GM23338 (cell line): Measurements from ENCODE around the gene IGFBP7. TPM values are rescaled to one million over a fixed set of nuclear protein-coding genes. Genes with fewer than 3 reads are reported as not detected.

Experiments
- ATAC-seq: fragments of 200-7000 bp; cut with Tn5 transposase; 3 replicates; pipeline ENCODE4 v1.9.1; 2020
- DNase-seq: peaks from one replicate; pipeline ENCODE4 v3.0.0-alpha.2; 2015; ENCODE audit warnings: low spot score
- H2AFZ ChIP-seq: fragments of 200-600 bp; sonication (generic); 2 replicates; pipeline ENCODE4 v1.8.0; 2016; ENCODE audit warnings: antibody characterized with exemption, mild to moderate bottlenecking, moderate library complexity
- H3F3A ChIP-seq: fragments of 200-600 bp; sonication (generic); replicated peaks from 2 replicates; pipeline ENCODE4 v1.8.0; 2017; ENCODE audit warnings: antibody characterized with exemption, mixed run types, low read depth
- H3K27ac ChIP-seq: fragments of 200-600 bp; sonication (generic); 2 replicates; pipeline ENCODE4 v1.6.1; 2016; ENCODE audit warnings: low read depth
- H3K27me3 ChIP-seq: fragments of 200-600 bp; sonication (generic); 2 replicates; pipeline ENCODE4 v1.8.0; 2016; ENCODE audit warnings: mild to moderate bottlenecking, mixed run types, moderate library complexity; ENCODE audit not compliant: insufficient read depth
- H3K36me3 ChIP-seq: fragments of 200-600 bp; sonication (generic); 2 replicates; pipeline ENCODE4 v1.8.0; 2016; ENCODE audit warnings: mild to moderate bottlenecking; ENCODE audit not compliant: insufficient read depth
- H3K4me1 ChIP-seq: fragments of 200-600 bp; sonication (generic); 2 replicates; pipeline ENCODE4 v1.8.0; 2016; ENCODE audit warnings: mild to moderate bottlenecking, moderate library complexity; ENCODE audit not compliant: insufficient read depth
- H3K4me2 ChIP-seq: fragments of 200-600 bp; sonication (generic); 2 replicates; pipeline ENCODE4 v1.7.1; 2017; ENCODE audit warnings: mixed run types
- H3K4me3 ChIP-seq: fragments of 200-600 bp; sonication (generic); 2 replicates; pipeline ENCODE4 v1.6.1; 2016; ENCODE audit warnings: mixed run types
- H3K79me2 ChIP-seq: fragments of 200-600 bp; sonication (generic); replicated peaks from 2 replicates; pipeline ENCODE4 v1.8.0; 2017; ENCODE audit warnings: mild to moderate bottlenecking; ENCODE audit not compliant: insufficient read depth
- H3K9me2 ChIP-seq: fragments of 200-600 bp; sonication (generic); 2 replicates; pipeline ENCODE4 v1.8.0; 2017; ENCODE audit not compliant: insufficient read depth
- H4K20me1 ChIP-seq: fragments of 200-600 bp; sonication (generic); replicated peaks from 2 replicates; pipeline ENCODE4 v1.8.0; 2017; ENCODE audit warnings: mild to moderate bottlenecking; ENCODE audit not compliant: insufficient read depth
- H3K27ac Mint-ChIP-seq: 2 replicates; pipeline ENCODE4 v1.8.0; 2020; ENCODE audit warnings: inconsistent platforms, mild to moderate bottlenecking, moderate library complexity, mixed read lengths
- H3K27me3 Mint-ChIP-seq: 3 replicates; pipeline ENCODE4 v1.8.0; 2022; ENCODE audit warnings: low read depth, mild to moderate bottlenecking, moderate library complexity, mixed read lengths, inconsistent platforms; ENCODE audit not compliant: insufficient read depth, poor library complexity
- H3K36me3 Mint-ChIP-seq: 3 replicates; pipeline ENCODE4 v1.8.0; 2021; ENCODE audit warnings: low read depth, mild to moderate bottlenecking, inconsistent platforms, moderate library complexity, mixed read lengths
- H3K4me1 Mint-ChIP-seq: 3 replicates; pipeline ENCODE4 v1.8.0; 2020; ENCODE audit warnings: mild to moderate bottlenecking, inconsistent platforms, mixed read lengths
- H3K4me3 Mint-ChIP-seq: 3 replicates; pipeline ENCODE4 v1.8.0; 2021; ENCODE audit warnings: moderate library complexity, mild to moderate bottlenecking, inconsistent platforms, mixed read lengths
- H3K9me3 Mint-ChIP-seq: 3 replicates; pipeline ENCODE4 v1.8.0; 2020; ENCODE audit warnings: moderate library complexity, mild to moderate bottlenecking, inconsistent platforms, mixed read lengths
- CREB1 ChIP-seq: fragments of 250-450 bp; sonication (Bioruptor Pico); IDR thresholded peaks from 2 replicates; pipeline ENCODE4 v1.5.0; 2020; ENCODE audit warnings: low read depth, mild to moderate bottlenecking, moderate library complexity
- JUNB ChIP-seq: IDR thresholded peaks from one replicate; pipeline ENCODE4 v1.6.1; 2016; ENCODE audit warnings: antibody characterized with exemption; ENCODE audit not compliant: unreplicated experiment
- STAT1 ChIP-seq: IDR thresholded peaks from one replicate; pipeline ENCODE4 v1.6.1; 2016; ENCODE audit warnings: antibody characterized with exemption; ENCODE audit not compliant: unreplicated experiment
- ZNF114 ChIP-seq: fragments of 250-450 bp; sonication (Bioruptor Pico); IDR thresholded peaks from 2 replicates; pipeline ENCODE4 v1.5.0; 2020; ENCODE audit warnings: mild to moderate bottlenecking, moderate library complexity
- ZNF331 ChIP-seq: fragments of 250-450 bp; sonication (Bioruptor Pico); IDR thresholded peaks from 2 replicates; pipeline ENCODE4 v1.5.0; 2020; ENCODE audit warnings: low read depth, mild to moderate bottlenecking, moderate library complexity
- polyA plus RNA-seq: library from polyadenylated mRNA; unstranded; fragments of >200 nt; fragmentation: Nextera tagmentation; extraction: Ambion mirVana; gene quantifications from 2 replicates; pipeline ENCODE4 v1.2.1, GENCODE V29; 2016
- total RNA-seq: library from RNA; depleted of rRNA; stranded (reverse); fragments of >200 nt; shearing (Covaris generic); gene quantifications from 2 replicates; pipeline ENCODE4 v1.2.3, GENCODE V29; 2014
- TF ChIP-seq, protein P1 (sequence below), 2 experiments: fragments of 200-600 bp in 1 of 2; sonication (generic) in 1 of 2; conservative IDR thresholded peaks; 2 replicates each; pipeline versions ENCODE4 v1.5.1 to v1.6.1; 2016 to 2017; ENCODE audit warnings: antibody characterized with exemption in 2 of 2, low read depth in 2 of 2, mild to moderate bottlenecking in 2 of 2, moderate library complexity in 1 of 2
- TF ChIP-seq, protein P2 (sequence below): IDR thresholded peaks from one replicate; pipeline ENCODE4 v1.6.1; 2018; ENCODE audit warnings: antibody characterized with exemption; ENCODE audit not compliant: unreplicated experiment

IGFBP7 gene
- total and polyA plus RNA-seq, 2 experiments from 2014 or later = 0.49 to 7.9 TPM

DNA sequence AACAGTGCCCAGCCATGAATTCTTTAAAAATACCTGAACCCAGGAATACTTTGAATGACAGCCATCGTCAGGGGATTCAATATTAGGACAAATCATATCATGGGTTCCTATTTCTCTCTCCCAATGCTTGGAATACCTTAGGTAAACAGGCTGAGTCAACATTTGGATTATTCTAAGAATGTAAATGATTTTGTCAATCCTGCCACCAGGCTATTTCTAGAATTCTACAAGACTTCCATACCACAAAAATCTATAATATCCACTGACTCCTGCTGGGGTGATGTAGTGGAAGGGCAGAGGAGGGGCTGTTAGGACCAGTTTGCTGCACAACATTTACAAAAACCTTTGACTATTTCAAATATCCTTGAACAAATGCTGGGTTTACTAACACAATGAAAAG is 65.2 kb downstream of the IGFBP7 start (continued):
- TF ChIP-seq, protein P1, sequence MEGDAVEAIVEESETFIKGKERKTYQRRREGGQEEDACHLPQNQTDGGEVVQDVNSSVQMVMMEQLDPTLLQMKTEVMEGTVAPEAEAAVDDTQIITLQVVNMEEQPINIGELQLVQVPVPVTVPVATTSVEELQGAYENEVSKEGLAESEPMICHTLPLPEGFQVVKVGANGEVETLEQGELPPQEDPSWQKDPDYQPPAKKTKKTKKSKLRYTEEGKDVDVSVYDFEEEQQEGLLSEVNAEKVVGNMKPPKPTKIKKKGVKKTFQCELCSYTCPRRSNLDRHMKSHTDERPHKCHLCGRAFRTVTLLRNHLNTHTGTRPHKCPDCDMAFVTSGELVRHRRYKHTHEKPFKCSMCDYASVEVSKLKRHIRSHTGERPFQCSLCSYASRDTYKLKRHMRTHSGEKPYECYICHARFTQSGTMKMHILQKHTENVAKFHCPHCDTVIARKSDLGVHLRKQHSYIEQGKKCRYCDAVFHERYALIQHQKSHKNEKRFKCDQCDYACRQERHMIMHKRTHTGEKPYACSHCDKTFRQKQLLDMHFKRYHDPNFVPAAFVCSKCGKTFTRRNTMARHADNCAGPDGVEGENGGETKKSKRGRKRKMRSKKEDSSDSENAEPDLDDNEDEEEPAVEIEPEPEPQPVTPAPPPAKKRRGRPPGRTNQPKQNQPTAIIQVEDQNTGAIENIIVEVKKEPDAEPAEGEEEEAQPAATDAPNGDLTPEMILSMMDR (conservative IDR thresholded peaks at IDR 0.05; ENCODE audit: low read depth in 2 of 2) = no peak
- TF ChIP-seq STAT1 (no peak), ZNF114 (CRISPR knock-in tag) (no peak), JUNB (no peak)
- TF ChIP-seq, protein P2, sequence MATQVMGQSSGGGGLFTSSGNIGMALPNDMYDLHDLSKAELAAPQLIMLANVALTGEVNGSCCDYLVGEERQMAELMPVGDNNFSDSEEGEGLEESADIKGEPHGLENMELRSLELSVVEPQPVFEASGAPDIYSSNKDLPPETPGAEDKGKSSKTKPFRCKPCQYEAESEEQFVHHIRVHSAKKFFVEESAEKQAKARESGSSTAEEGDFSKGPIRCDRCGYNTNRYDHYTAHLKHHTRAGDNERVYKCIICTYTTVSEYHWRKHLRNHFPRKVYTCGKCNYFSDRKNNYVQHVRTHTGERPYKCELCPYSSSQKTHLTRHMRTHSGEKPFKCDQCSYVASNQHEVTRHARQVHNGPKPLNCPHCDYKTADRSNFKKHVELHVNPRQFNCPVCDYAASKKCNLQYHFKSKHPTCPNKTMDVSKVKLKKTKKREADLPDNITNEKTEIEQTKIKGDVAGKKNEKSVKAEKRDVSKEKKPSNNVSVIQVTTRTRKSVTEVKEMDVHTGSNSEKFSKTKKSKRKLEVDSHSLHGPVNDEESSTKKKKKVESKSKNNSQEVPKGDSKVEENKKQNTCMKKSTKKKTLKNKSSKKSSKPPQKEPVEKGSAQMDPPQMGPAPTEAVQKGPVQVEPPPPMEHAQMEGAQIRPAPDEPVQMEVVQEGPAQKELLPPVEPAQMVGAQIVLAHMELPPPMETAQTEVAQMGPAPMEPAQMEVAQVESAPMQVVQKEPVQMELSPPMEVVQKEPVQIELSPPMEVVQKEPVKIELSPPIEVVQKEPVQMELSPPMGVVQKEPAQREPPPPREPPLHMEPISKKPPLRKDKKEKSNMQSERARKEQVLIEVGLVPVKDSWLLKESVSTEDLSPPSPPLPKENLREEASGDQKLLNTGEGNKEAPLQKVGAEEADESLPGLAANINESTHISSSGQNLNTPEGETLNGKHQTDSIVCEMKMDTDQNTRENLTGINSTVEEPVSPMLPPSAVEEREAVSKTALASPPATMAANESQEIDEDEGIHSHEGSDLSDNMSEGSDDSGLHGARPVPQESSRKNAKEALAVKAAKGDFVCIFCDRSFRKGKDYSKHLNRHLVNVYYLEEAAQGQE = no peak

DNA sequence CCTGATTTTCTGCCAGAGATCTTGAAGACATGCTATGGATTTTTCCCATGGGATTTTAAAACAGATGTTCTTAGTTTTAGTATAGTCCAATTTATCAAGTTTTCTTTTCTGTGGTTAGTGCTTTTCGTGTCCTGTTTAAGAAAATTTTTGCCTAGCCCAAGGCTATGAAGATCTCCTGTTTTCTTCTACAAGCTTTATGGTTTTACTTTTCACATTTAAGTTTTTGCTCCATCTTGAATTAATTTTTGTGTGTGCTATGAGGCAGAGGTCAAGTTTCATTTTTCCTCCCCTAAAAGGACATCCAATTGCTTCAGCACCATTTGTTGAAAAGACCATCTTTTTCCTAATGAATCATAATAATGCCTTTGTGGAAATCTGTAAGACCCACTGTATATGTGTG is 65.9 kb downstream of the IGFBP7 start:
- Histone ChIP-seq H3K36me3 (no peaks in the 10 kb centered on the region), H3K27ac (no peak overlapping the region), H3K4me2 (no peak overlapping the region), H2AFZ (peak overlapping the region; percentile 39; the same call in 1 of the 2 replicates), H3K27me3 (no peaks in the 10 kb centered on the region), H4K20me1 (no peaks in the 10 kb centered on the region), H3K9me2 (0 out of 2 replicates have a peak, but pooled peaks cover 3% of the 10 kb centered on the region), H3K4me1 (no peaks in the 10 kb centered on the region), H3K4me3 (no peak overlapping the region), H3F3A (no peaks in the 10 kb centered on the region), H3K79me2 (no peaks in the 10 kb centered on the region)
- Mint-ChIP-seq H3K27ac (no peak overlapping the region), H3K4me3 (no peak overlapping the region), H3K27me3 (peaks cover 3% of the 10 kb centered on the region), H3K4me1 (peaks cover 4% of the 10 kb centered on the region; the same call in 1 of the 3 replicates), H3K36me3 (no peaks in the 10 kb centered on the region), H3K9me3 (peaks cover 7% of the 10 kb centered on the region; the same call in 2 of the 3 replicates)
- TF ChIP-seq ZNF331 (no peak), CREB1 (CRISPR knock-in tag) (no peak)
- DNase-seq = no peak
- ATAC-seq = no peak
